DMS 273 treated with DMSO at 0.1 percent for 48 hours (cell line): ENCODE data around the gene SMAD7.

Experiments used
- DNase-seq: peaks from one replicate; lab custom pipeline; 2025; lab: John Stamatoyannopoulos, UW

Gene SMAD7

DNA sequence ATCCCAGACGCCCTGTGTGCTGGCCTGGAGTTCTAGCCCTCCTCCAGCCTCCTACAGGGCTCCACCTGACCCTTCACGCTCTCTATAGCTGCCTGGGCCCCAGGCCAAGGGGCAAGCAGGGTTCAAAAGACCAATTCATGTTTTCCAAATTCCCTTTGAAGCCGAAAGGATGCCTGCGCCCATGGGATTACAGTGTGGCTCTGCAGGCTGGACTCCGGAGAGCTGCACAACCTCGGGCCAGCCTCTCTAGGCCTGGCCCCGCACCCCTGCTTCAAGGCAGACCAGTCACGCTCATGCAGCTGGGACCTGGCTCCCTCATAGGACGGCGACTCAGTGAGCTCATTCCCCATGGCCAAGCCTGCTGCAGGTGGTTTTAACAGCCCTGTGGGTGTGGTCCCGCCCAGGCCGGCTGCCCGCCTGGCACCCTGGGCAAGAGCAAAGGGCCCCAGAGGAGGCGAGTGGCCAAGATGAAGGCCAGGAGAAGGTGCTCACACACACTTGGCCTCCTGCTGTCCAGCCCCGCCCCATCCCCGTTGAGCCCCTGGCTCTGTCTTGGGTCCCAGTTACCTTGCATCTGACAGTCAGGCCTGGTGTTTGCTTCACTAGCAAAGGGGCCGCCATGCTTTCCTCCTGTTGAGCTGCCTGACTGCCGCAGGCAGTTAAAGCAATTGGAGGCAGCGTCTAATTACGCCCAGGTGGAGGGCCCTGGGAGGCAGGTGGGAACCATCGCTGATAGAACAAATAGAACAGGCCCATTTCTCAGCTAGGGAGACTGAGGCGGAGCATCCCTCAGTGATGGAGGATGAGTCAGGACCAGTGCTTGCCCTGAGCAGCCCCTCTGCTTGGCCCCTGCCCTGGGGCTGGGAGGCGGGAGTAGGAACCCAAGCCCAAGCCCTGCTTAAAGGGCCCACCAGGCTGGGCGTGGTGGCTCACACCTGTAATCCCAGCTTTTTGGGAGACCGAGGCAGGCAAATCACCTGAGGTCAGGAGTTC lies 56.9 kb downstream of the SMAD7 start:
- DNase-seq = no peak

DNA sequence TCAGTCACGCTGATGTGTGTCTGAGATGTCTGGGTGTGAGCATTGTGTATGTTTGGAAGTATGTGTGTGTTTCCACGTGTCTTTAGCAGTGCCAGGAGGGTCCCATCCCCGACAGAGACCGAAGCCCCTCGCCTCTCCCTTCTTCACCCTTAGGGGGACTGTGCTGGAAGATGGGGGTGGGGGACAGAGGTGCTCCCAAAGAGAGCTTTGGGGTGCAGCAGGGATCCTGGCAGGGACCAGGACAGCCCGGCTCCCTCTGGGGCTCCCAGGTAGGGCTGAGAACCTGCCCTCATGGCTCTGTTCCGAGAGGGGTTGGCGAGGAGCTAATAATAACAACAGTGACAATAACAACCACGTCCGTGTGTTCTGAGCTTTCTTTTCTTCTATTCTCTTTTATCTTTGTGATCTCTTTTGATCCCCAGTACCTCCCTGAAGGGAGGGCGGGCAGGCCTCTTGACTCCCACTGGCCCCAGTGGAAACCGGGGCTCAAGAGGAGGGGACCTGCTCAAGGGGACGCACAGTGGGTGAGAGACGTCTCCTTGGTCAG lies 57.6 kb downstream of the SMAD7 start:
- DNase-seq = no peak

DNA sequence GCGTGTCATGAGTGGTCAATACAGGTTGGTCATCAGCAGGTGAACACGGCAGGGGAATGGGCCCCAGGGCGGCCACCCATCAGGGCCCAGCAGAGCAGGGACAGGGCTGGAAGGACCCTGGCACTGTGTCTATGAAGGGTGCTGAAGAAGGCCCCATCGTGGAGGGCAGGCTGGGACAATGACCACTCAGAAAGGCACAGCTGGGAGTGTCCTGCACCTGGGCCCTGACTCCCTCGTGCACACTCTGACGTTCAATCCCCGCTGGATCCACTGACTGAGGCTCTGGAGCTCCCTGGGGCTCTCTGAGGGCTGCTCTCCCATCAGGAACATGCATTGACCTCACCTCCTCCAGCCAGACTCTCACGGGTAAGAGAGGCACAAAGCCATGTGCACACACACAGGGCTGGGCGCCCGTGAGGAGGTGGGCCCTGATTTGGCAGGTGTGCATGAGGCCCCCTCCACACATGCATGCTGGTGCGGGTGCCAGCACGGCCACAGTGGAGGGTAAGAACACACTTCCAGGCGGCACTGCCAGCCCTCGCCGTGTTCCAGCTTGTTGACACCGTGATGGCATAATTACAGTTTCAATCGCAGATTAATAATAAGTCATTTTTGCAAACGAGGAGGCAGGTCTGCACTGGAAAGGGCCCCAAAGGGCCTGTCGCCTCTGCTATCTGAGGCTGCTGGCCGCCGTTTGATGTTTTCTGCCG lies 58.5 kb downstream of the SMAD7 start:
- no peak for DNase-seq

DNA sequence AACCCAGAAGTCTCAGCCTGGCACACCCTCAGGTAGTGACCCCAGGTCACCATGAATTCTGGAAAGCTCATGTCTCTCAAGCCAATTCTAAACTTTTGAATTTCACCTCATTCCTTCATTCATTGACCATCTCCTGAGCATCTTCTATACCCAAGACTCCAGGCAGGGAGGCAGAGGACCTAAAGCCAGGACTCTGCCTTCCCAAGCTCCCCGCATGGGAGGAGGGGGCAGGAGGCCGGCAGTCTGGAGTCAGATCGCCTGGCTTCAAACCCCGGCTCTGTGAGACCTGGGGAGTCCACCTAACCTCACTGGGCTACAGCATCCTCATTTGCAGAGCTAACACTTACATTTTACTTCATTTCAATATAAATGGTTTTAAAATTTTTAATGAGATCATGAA lies 59.0 kb downstream of the SMAD7 start:
- DNase-seq = no peak

DNA sequence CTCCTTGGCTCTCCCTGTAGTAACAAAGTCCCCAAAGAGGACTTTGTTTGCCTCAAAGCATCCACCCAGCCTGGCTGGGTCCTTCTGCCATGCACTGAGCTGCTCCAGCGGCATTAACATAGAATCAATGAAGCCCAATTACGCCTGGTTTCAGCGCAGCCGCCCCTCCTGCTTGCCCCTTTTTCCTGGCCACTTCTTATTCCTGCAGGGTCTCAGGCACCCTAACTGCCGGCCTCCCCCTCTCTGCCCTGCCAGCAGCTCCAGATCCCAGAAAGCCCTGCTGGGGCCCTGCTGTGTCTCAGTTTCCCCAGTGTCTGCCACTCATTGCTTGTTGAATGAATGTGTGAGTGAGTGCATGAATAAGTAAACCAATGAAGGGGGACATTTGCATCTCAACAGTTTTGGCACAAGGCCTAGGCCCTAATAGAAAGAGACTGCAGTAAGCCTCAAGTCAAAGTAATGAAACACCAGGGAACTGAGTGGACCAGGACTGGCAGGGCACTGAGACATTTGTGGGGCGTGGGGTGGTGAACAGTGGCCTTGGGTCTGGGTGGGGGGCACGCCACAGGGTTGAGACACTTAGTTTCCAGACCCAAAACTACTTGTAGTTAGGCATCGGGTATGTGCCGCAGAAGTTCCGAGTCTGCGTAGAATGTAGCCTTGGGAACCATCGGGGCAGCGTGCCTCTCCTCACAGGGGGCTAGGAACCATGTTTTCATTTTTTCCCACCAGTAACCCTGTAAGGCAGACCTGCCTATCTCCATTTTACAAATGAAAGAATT lies 60.6 kb downstream of the SMAD7 start:
- DNase-seq = no peak

DNA sequence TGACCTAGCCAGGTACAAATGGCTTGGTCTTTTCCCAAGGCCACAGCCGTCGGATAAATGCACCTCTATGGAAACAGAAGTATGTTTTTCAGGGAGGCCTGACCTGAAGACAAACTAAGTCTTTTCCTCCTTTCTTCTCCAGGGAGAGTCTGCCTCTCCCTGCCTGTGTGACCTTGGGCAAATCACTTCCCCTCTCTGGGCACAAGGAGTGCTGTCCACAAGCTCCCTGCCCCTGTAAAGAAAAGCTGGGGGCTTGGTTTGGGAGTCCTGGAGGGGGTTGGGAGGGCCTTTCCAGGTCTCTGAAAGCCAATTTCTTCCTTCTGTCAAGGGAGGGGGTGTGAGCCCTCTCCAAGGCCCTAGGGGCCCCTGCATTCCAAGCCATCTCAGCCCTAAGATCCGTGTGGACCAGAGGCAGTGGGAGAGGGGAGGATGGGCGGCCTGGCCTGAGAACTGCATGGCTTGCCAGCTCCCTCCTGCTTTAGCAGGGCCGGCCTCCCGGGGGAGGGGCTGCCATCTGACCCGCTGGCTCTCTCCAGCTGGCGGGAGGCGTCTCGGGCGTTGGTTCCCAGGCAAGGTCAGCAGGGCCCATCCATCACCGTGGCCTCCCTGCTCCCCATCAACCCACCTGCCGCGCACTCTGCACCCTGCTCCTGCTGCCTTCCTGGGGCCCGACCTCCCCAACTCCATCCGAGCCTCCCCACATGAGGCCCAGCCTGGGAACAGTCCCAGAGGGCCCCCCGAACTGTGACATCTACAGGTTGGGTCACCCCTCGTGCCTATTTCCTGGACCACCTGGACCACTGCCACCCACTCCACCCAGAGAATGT lies 61.4 kb downstream of the SMAD7 start:
- no peak for DNase-seq

DNA sequence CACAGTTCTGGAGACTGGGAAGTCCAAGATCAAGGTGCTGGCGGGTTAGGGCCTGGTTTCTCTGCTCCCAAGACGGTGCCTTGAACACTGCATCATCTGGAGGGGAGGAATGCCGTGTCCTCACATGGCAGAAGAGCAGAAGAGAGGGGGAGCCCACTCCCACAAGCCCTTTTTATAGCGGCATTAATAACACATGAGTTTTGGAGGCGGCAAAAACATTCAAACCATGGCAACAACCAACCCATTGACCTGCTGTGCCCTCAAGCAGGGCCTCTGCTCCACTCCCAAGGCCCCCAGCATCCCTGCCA lies 62.0 kb downstream of the SMAD7 start:
- no peak for DNase-seq

DNA sequence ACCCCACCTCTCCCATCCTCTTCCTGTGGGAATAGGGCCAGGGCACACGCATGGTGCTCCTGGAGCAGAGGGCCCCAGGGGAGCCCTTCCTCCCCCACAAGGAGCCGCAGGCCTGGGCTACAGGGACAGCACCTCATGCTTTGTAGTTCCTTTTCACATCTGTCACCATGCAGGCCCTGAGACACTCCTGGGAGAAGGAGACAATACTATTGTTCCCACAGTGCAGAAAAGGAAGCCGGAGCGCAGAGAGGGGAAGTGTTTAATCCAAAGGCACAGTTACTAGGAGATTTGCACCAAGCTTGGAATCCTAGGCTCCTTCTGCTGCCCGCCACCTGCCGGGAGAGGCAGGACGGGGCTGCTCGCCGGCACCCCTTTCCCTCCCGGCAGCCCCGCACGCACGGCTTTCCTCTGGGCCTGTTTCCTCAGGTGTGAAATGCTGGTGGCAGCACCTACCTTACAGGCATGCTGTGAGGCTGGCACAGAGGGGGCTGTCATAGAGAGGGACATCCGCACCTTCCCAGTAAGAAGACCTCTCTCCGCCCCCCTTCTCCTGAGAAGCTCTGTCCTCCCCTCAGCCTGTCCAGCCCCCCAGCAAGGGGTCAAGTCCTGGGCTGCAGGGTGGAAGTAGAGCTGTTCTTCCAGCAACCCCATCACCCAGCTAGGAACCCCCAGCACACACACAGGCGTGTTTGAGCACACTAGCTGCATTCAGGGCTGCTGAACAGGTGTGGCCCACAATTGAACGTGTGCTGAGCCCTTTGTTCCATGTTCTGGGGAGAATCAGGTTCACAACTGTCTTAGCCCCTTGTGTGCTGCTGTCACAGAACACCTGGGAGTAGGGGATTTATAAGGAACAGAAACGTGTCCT lies 62.6 kb downstream of the SMAD7 start:
- no peak for DNase-seq

DNA sequence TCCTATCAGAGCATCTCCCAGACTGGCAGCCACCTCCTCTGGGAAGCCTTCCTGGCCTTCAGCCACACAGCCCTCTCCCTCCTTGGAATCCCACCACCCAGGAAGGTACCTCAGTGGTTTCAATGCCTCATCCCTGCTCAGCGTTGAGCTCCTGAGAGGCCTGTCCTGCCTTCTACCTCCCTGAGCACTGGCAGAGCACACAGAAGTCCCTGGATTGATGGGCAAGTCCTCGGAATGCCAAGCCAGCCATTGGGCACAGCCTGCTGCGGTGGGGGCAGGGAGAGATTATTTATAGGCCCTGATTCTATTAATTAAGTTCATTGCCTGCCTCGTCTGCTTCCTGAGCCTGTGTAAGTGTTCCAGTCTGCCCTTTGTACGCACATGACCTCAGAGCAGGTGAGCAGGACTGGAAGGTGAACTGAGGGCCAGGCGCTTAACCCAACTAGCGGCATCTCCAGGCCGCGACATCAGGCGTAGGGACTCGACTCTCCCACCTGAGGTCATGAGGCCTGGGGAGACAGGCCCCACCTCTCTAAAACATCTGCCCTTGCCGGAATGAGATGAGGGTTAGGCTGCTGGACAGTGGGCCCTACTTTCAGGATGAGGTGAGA lies 63.4 kb downstream of the SMAD7 start:
- no peak for DNase-seq

DNA sequence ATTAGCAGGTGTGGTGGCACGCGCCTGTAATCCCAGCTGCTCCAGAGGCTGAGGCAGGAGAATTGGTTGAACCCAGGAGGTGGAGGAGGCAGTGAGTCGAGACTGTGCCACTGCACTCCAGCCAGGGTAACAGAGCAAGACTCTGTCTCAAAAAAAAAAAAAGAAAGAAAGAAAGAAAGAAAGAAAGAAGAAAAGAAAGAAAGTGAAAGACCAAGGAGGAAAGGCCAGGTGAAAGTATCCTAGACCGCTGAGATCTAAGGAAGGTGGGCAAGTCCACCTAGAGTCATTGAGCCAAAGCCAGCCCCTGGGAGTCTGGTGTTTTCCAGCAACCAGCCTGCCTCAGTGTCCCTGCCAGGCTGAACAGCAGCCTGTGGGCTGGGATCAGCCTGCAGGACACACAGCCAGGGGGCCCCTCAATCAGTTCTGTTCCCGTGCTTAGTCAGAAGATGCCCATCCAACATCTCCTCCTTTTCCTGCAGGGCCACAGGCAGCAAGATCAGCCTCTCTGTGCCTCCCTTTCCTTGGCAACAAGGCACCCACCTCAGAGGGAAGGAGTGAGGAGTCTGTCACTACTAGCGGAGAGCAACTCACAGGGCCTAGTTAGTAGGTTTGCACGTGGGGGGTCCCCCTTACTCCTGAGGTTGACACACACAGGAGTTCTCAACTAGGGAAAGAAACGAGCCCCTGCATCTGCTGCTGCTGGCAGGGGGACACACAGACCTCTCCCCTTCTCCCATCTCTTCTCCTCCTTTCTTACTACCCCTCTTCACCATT lies 64.1 kb downstream of the SMAD7 start:
- no peak for DNase-seq

DNA sequence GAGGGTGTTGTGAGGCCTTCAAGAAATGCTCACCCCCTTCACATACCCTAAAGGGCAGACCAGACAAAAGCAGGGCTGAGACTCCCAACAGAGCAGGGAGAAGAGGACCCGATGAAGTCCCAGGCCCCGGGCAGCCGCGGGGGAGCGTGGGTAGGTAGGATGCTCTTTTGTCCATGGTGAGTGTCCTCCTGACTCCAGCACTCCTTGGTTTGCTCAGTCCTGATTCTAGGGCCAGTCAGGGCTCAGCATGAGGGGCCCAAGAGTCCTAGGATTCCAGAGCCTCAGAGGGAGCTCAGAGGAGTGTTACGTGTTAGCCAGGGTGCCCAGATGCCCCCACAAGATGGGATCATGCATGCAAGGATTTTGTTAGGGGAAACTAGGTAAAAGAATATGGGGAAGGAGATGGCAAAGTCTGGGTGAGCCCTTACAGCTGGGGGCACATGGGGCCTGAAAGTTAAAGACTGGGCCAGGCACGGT lies 64.8 kb downstream of the SMAD7 start:
- DNase-seq = no peak

DNA sequence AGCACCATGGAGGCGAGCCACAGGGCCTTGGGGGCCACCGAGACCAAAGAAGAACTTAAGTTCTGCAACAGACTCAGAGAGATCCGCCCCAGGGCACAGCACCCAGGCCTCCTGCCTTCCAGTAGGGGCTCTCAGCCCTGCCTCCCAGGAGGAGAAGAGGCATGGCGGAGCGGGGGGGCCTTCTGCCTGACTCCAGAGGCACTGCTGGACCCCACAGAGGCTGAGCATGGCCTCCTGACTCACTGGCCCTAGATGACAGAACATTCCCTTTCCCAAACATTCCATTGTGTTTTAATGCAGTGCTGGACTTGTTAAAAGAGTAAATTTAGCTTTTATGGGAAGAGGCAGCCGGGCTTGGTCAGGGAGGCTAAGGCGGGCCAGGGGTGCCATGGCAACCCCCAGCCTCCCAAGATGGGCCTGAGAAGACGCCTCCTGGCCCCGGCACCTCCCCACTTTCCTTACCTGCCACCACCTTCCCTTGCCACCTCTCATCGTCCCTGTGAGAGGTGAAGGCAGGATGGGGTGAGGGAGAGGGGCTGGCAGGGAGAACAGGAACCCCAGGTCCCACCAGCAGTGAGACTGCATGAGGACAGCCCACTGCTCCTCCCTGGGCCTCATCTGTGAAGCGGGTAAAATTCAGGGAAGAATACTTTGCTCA lies 65.4 kb downstream of the SMAD7 start:
- DNase-seq = no peak

DNA sequence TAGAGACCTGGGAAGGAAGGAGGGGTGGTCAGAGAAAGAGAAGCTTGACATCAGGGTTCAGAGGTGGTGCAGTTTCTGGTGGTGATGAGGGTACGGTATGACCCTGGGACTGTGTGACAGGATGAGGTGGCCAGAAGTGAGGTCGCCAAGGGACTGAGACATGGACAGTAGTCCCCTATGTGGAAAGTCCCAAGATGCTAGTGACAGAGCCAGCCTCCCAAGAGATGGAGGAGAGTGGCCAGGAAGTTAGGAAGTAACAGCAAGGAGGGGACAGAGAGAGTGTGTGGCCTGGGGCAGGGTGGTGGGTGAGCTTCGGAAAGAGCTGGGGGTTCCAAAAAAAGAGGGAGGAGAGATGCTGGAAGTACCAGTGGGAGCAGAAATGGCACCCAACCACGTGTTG lies 66.0 kb downstream of the SMAD7 start:
- no peak for DNase-seq

DNA sequence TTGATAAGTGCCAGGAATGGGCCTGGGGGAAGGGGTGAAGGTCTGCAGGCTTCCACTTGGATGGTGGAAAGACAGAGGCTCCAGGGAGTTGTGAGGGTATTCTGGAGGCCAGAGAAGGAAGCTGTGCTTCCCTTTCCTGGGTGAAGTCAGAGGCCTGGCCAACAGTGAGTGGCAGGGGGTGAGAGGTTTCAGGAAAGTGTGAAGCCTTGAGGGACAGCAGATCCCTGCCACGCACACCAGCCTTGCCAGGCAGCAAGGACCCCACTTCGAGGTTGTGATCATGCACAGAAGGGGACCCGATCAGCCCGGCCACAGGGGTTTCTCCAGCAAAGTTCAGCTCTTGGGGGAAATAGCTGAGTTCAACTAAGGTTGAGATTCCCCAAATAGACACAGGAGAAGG lies 66.5 kb downstream of the SMAD7 start:
- DNase-seq = no peak

DNA sequence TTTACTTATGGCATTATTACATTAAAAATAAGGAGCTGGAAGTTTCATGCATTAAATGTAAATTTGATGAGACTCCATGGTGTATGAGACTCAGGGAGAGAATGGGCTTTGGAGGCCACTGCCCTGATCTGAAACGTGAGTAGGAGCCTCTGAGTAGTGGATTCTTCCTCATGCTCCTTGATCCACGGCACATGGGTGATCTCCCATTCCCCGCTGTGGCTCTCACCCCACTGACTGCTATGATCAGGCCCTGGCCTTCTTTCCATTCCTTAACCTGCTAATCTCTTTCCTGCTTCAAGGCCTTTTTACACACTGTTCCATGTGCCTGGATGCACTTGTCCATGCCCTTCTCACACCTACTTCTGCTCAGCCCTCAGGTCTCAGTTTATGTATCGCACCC lies 68.4 kb downstream of the SMAD7 start:
- no peak for DNase-seq

DNA sequence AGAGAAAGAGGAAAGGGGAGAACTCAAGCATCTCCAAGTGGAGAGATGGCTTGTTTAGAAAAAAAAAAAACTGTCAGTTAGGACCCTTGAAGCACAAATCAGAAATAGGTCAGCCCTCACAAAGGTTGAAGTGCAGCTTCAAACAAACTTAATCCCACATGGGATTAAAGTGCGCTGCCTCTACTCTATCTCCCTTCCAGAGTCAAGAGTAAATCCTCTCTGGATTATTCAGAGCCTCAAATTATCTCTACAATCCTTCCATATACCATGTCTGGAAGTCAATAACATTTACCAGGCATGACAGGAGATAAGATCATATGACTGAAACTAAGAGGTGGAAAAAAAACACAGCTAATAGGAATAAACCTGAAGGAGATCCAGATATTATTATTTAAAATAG lies 69.8 kb downstream of the SMAD7 start:
- no peak for DNase-seq

DNA sequence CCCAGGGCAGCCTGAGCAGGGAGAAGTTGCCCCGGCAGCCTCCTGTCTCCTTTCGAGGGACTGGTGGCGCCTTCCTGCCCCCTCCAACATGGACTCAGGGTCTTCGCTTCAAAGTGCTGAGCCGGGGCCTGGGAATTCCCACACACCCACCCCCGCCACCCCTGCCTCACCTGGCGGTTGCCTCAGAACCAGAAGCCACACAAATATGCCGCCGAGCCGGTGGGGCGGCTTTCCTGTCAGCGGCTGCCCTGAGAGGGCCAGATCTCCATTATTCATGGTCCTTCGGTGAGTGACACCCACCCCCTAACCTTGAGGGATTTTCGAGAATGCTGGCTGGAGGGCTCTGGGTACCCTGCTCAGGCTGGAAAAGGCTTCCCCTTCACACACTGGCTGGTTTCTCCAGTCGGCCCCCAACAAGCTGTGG lies 71.7 kb downstream of the SMAD7 start:
- DNase-seq = no peak

DNA sequence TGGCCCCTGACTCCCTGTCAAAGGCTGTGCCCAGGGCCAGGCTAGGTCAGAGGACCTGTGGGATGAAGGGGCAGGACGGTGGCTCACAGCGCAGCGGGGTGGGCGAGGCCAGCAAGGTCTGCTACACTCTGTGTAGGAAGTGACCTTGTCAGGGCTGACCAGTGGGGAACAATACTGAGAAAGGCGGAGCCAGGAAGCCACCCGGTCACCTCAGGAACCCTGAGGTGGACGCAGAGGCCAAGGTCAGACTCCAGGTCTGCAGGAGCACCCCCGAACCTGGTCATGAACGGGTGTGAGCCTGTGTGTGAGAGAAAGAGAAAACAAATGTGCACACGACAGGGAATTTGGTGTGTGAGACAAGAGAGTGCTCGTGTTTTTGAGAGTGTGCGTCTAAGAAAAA lies 72.3 kb downstream of the SMAD7 start:
- no peak for DNase-seq

DNA sequence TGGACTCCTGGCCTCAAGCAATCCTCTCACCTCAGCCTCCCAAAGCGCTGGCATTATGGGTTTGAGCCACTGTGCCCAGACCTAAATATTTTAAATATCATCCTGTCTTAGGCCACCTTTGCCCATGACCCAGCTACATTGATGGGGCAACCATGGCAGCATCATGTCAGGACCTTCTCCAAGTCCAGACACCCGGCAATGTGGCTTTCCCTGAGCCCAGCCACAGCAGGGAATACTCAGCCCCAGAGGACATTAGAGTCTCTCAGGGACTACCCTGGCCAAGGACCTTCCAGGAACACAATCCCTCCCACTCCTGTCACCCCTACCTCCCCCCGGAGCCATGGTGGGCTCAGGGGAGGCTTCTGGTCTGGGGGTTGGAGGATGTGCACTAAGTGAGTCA lies 72.8 kb downstream of the SMAD7 start:
- DNase-seq = no peak
